H1 (cell line): ENCODE results near the gene SCGB3A1. TPM values are rescaled to one million over a fixed set of nuclear protein-coding genes. Genes with fewer than 3 reads are reported as not detected.

ENCODE experiments used
- CTCF ChIA-PET: fragments of 300-600 bp; sonication (Branson Sonifier 250); formaldehyde crosslinking; loops from one replicate; lab custom pipeline; 2021; ENCODE audit not compliant: partially characterized antibody; lab: Charles Lee
- POLR2A ChIA-PET: fragments of 300-600 bp; sonication (Branson Sonifier 250); formaldehyde crosslinking; loops from one replicate; lab custom pipeline; 2021; ENCODE audit warnings: inconsistent platforms; ENCODE audit not compliant: partially characterized antibody; lab: Charles Lee
- DNase-seq, 2 experiments: peaks; one replicate each; pipeline versions ENCODE4 v3.0.0 to v3.0.0-alpha.2; 2010 to 2022; ENCODE audit warnings: low spot score in 2 of 2, low read depth in 1 of 2, mixed read lengths in 1 of 2
- FAIRE-seq: peaks from 2 replicates; lab custom pipeline; 2011; peaks lifted over from hg19 to GRCh38; lab: Jason Lieb, UNC
- H2AFZ ChIP-seq: 2 replicates; pipeline ENCODE4 v1.8.1; 2012; ENCODE audit warnings: low read length, inconsistent platforms
- H2AK5ac ChIP-seq: 2 replicates; pipeline ENCODE4 v1.6.1; 2013; ENCODE audit warnings: low read depth, low read length
- H2BK120ac ChIP-seq: replicated peaks from 2 replicates; pipeline ENCODE3; 2013; ENCODE audit warnings: low read depth, low read length, inconsistent platforms
- H2BK12ac ChIP-seq: 2 replicates; pipeline ENCODE4 v1.6.1; 2013; ENCODE audit warnings: low read depth, low read length
- H2BK15ac ChIP-seq: 2 replicates; pipeline ENCODE4 v1.6.1; 2013; ENCODE audit warnings: low read length
- H2BK20ac ChIP-seq: 2 replicates; pipeline ENCODE4 v1.6.1; 2013; ENCODE audit warnings: low read length
- H2BK5ac ChIP-seq: 2 replicates; pipeline ENCODE4 v1.6.1; 2013; ENCODE audit warnings: low read depth, low read length
- H3K14ac ChIP-seq: 2 replicates; pipeline ENCODE4 v1.6.1; 2013; ENCODE audit warnings: inconsistent platforms; ENCODE audit not compliant: insufficient read length
- H3K18ac ChIP-seq: 2 replicates; pipeline ENCODE4 v1.6.1; 2013; ENCODE audit warnings: low read length; ENCODE audit errors: extremely low read depth
- H3K23ac ChIP-seq: 2 replicates; pipeline ENCODE4 v1.6.1; 2013; ENCODE audit warnings: inconsistent platforms; ENCODE audit not compliant: insufficient read length
- H3K23me2 ChIP-seq: 2 replicates; pipeline ENCODE4 v1.6.1; 2013; ENCODE audit warnings: low read depth, low read length
- H3K27ac ChIP-seq: 2 replicates; pipeline ENCODE4 v1.6.1; 2011; ENCODE audit warnings: low read depth, low read length, inconsistent platforms
- H3K27me3 ChIP-seq, 4 experiments: replicated peaks in 1 of 4; 1 replicate in 1 of 4; 2 replicates in 3 of 4; pipeline versions ENCODE4 v1.6.1 to v1.8.1; 2011 to 2013; ENCODE audit warnings: low read length in 3 of 4, mild to moderate bottlenecking in 3 of 4, inconsistent platforms in 2 of 4, mixed read lengths in 2 of 4, moderate library complexity in 1 of 4; ENCODE audit not compliant: control insufficient read depth in 3 of 4, insufficient read depth in 3 of 4; ENCODE audit errors: extremely low read depth in 1 of 4
- H3K36me3 ChIP-seq, 4 experiments: 2 replicates each; pipeline versions ENCODE4 v1.6.1 to v1.8.1; 2011 to 2013; ENCODE audit warnings: mild to moderate bottlenecking in 4 of 4, low read length in 3 of 4, moderate library complexity in 2 of 4, control low read depth in 1 of 4, inconsistent platforms in 1 of 4; ENCODE audit not compliant: insufficient read depth in 4 of 4, control insufficient read depth in 2 of 4
- H3K4ac ChIP-seq: replicated peaks from 2 replicates; pipeline ENCODE3; 2013; ENCODE audit warnings: low read length, low read depth, mixed read lengths, inconsistent platforms; ENCODE audit not compliant: insufficient read length
- H3K4me1 ChIP-seq, 4 experiments: replicated peaks in 1 of 4; 1 replicate in 1 of 4; 2 replicates in 3 of 4; pipeline versions ENCODE4 v1.6.1 to v1.8.1; 2011 to 2013; ENCODE audit warnings: low read length in 3 of 4, inconsistent platforms in 2 of 4, mixed read lengths in 1 of 4; ENCODE audit not compliant: insufficient read depth in 4 of 4, control insufficient read depth in 3 of 4
- H3K4me2 ChIP-seq, 2 experiments: 2 replicates each; pipeline versions ENCODE4 v1.6.1 to v1.8.1; 2011 to 2013; ENCODE audit warnings: low read depth in 2 of 2, low read length in 2 of 2, control low read depth in 1 of 2, inconsistent platforms in 1 of 2, mild to moderate bottlenecking in 1 of 2; ENCODE audit not compliant: insufficient read depth in 1 of 2
- H3K4me3 ChIP-seq, 4 experiments: fragments of 200-600, 300-600 bp in 1 of 4; sonication (generic), shearing (Covaris generic), sonication (Bioruptor Twin) in 1 of 4; 2 replicates each; pipeline versions ENCODE4 v1.5.1 to v1.8.1; 2011 to 2016; ENCODE audit warnings: low read length in 4 of 4, low read depth in 3 of 4, control low read depth in 2 of 4, inconsistent platforms in 2 of 4, mild to moderate bottlenecking in 2 of 4, mixed read lengths in 1 of 4, moderate library complexity in 1 of 4; ENCODE audit not compliant: insufficient read depth in 2 of 4; ENCODE audit errors: extremely low read depth in 1 of 4
- H3K56ac ChIP-seq: replicated peaks from 2 replicates; pipeline ENCODE3; 2013; ENCODE audit warnings: low read depth, mild to moderate bottlenecking, mixed read lengths, low read length, inconsistent platforms; ENCODE audit not compliant: insufficient read length
- H3K79me1 ChIP-seq: 2 replicates; pipeline ENCODE4 v1.6.1; 2013; ENCODE audit warnings: low read depth, low read length, control low read depth
- H3K79me2 ChIP-seq, 2 experiments: 2 replicates each; pipeline versions ENCODE4 v1.6.1 to v1.8.1; 2012 to 2013; ENCODE audit warnings: low read length in 2 of 2, mild to moderate bottlenecking in 2 of 2, inconsistent platforms in 1 of 2; ENCODE audit not compliant: insufficient read depth in 2 of 2, control insufficient read depth in 1 of 2
- H3K9ac ChIP-seq, 4 experiments: replicated peaks in 1 of 4; 1 replicate in 1 of 4; 2 replicates in 3 of 4; pipeline versions ENCODE4 v1.6.1 to v1.8.1; 2011 to 2013; ENCODE audit warnings: low read depth in 3 of 4, low read length in 3 of 4, control low read depth in 2 of 4, mild to moderate bottlenecking in 2 of 4, moderate library complexity in 2 of 4, inconsistent platforms in 1 of 4; ENCODE audit errors: extremely low read depth in 1 of 4
- H3K9me3 ChIP-seq, 2 experiments: 2 replicates each; pipeline versions ENCODE4 v1.6.1 to v1.8.1; 2012 to 2013; ENCODE audit warnings: mild to moderate bottlenecking in 2 of 2, moderate library complexity in 2 of 2, control low read depth in 1 of 2, inconsistent platforms in 1 of 2, low read depth in 1 of 2, low read length in 1 of 2, mixed read lengths in 1 of 2; ENCODE audit not compliant: insufficient read depth in 2 of 2
- H4K20me1 ChIP-seq, 2 experiments: replicated peaks in 1 of 2; 2 replicates each; pipeline versions ENCODE3 to v1.8.1; 2011 to 2013; ENCODE audit warnings: inconsistent platforms in 2 of 2, low read length in 2 of 2, mild to moderate bottlenecking in 1 of 2; ENCODE audit not compliant: insufficient read depth in 2 of 2, control insufficient read depth in 1 of 2
- H4K5ac ChIP-seq: 2 replicates; pipeline ENCODE4 v1.6.1; 2013; ENCODE audit warnings: low read length, low read depth, mixed read lengths, inconsistent platforms; ENCODE audit not compliant: insufficient read length
- H4K8ac ChIP-seq: 2 replicates; pipeline ENCODE4 v1.8.0; 2013; ENCODE audit warnings: mild to moderate bottlenecking, moderate library complexity, low read length, inconsistent platforms; ENCODE audit not compliant: insufficient read depth; ENCODE audit errors: extremely low read depth
- H4K91ac ChIP-seq: replicated peaks from 2 replicates; pipeline ENCODE3; 2013; ENCODE audit warnings: low read length, mixed read lengths, inconsistent platforms; ENCODE audit not compliant: insufficient read length
- CBX8 ChIP-seq: fragments of 300-800, 300-1000 bp; sonication (generic); IDR thresholded peaks from 2 replicates; pipeline ENCODE4 v1.7.1; 2016; ENCODE audit warnings: low read depth, low read length, borderline replicate concordance
- CEBPB ChIP-seq: IDR thresholded peaks from 2 replicates; pipeline ENCODE4 v1.6.1; 2012; ENCODE audit warnings: low read depth, low read length
- POU5F1 ChIP-seq: IDR thresholded peaks from 2 replicates; pipeline ENCODE4 v1.6.1; 2011; ENCODE audit warnings: low read depth, mild to moderate bottlenecking, low read length, moderate library complexity
- RNF2 ChIP-seq: fragments of 200-900, 300-1000 bp; sonication (generic); IDR thresholded peaks from 2 replicates; pipeline ENCODE4 v1.7.1; 2016; ENCODE audit warnings: borderline replicate concordance, low read depth, mild to moderate bottlenecking, antibody characterized with exemption, low read length; ENCODE audit not compliant: poor library complexity, severe bottlenecking; ENCODE audit errors: missing control alignments
- YY1 ChIP-seq: IDR thresholded peaks from 2 replicates; pipeline ENCODE4 v1.6.1; 2011; ENCODE audit warnings: low read depth, mild to moderate bottlenecking, low read length
- WGBS, 2 experiments: shearing (Covaris generic) in 1 of 2; methylation state at CpG; one replicate each; pipeline versions ENCODE4 v1.1.6 to v1.1.7; 2013 to 2015; ENCODE audit warnings: low lambda C conversion rate in 2 of 2, mixed read lengths in 2 of 2, inconsistent platforms in 1 of 2, low coverage in 1 of 2, missing lambda C conversion rate in 1 of 2; ENCODE audit not compliant: insufficient replicate concordance in 2 of 2, insufficient coverage in 1 of 2, insufficient read length in 1 of 2; ENCODE audit errors: extremely low coverage in 1 of 2, missing lambda C conversion rate in 1 of 2; 5-methylcytosine and 5-hydroxymethylcytosine counted together
- polyA plus RNA-seq, 7 experiments: library from polyadenylated mRNA; depleted of rRNA in 3 of 7; stranded (reverse) in 5 of 7; unstranded in 2 of 7; fragments of >200 nt in 5 of 7; fragments of 200-250 nt in 2 of 7; gene quantifications; 1 replicate in 5 of 7; 2 replicates in 1 of 7; 4 replicates in 1 of 7; pipeline versions ENCODE4 v1.2.1 to v1.2.3, GENCODE V29; 2011 to 2013; ENCODE audit warnings: missing spikeins in 2 of 7, mixed read lengths in 2 of 7
- total RNA-seq: library from RNA; stranded (reverse); fragmentation: NEBNext Ultra II Directional; extraction: Animal tissue kit (Norgen Biotek cat#: 25700); gene quantifications from 2 replicates; pipeline ENCODE4 v1.2.1, GENCODE V29; 2021
- TF ChIP-seq, protein P1 (sequence below): IDR thresholded peaks from 2 replicates; pipeline ENCODE4 v1.6.1; 2011; ENCODE audit warnings: low read depth, mild to moderate bottlenecking, low read length; ENCODE audit not compliant: insufficient read depth

The SCGB3A1 gene
- total and polyA plus RNA-seq, 2 of the 8 experiments (the other 6 are each of a cell fraction or from before 2014, with no cell fraction given) = 0.20 TPM; not detected in 1

DNA sequence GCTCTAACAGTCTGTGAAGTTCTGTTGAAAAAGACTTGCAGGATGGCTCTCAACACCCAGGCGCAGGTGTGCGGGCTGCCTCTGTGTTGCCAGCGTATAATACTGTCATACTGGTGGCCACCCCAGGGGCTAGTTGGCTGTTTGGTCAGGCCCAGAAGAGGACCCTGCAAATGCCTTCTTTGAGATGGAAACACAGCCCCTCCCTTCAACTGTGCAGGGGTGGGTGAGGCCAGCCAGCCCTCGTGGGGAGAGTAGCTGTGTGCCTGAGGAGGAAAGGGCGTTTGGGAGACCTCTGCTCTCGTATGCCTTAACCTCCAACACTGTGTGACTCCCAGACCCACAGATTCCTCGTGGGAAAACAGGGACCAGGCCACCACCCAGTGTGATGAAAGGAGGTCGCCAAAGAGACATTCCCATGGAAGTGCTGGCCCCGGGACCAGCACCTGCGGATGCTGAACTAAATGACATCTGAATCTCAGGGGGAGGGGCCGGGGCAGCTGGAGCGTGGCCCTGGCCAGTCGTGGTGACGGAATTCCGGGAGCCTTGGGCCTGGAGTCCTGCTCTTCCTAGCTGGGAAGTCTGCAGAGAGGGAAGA lies 11.3 kb upstream of the SCGB3A1 start:
- H3K56ac ChIP-seq = no peak overlapping the region
- no peak overlapping the region for H3K23ac ChIP-seq
- H3K4me3 ChIP-seq = no peak overlapping the region
- H4K91ac ChIP-seq = no peak overlapping the region
- WGBS, 2 experiments = 88% methylated on average over 14 of the region's 15 CpGs; no CpG with 5 or more reads in 1 of the 2 experiments
- no peak overlapping the region for H3K9ac ChIP-seq
- H3K14ac ChIP-seq = no peak overlapping the region
- H3K79me2 ChIP-seq = no peaks in the 10 kb centered on the region
- no peak overlapping the region for H2AK5ac ChIP-seq
- no peaks in the 10 kb centered on the region for H3K9me3 ChIP-seq
- H3K4me1 ChIP-seq = no peaks in the 10 kb centered on the region; a peak in 2 of 7 replicates
- POLR2A ChIA-PET = interaction anchor here (1.0 to 2.7 kb wide), 3 partner anchors 17 to 312 kb away, joined by 3 to 6 read pairs (median 3); no protein-coding TSS in a partner anchor
- no peak overlapping the region for H2BK5ac ChIP-seq
- CTCF ChIA-PET = interaction anchor here (1.5 to 2.6 kb wide), 3 partner anchors 7 to 38 kb away, joined by 3 to 14 read pairs (median 4); no protein-coding TSS in a partner anchor
- no peak overlapping the region for H2BK15ac ChIP-seq
- H3K27ac ChIP-seq = no peak overlapping the region
- H3K4me2 ChIP-seq = no peak overlapping the region
- H2AFZ ChIP-seq = no peak overlapping the region
- H4K5ac ChIP-seq = no peak overlapping the region
- H2BK120ac ChIP-seq = no peak overlapping the region
- no peaks in the 10 kb centered on the region for H3K36me3 ChIP-seq
- no peak overlapping the region for H3K4ac ChIP-seq
- H3K18ac ChIP-seq = no peak overlapping the region
- no peaks in the 10 kb centered on the region for H4K20me1 ChIP-seq
- FAIRE-seq = no peak
- H3K27me3 ChIP-seq = peaks cover 0 to 1% (median 0%) of the 10 kb centered on the region in 4 experiments; a peak in 1 of 7 replicates
- no peak overlapping the region; the same call in 1 of the 2 replicates for H4K8ac ChIP-seq
- no peaks in the 10 kb centered on the region for H3K79me1 ChIP-seq
- H2BK20ac ChIP-seq = no peak overlapping the region
- H2BK12ac ChIP-seq = no peak overlapping the region
- TF ChIP-seq, protein P1, sequence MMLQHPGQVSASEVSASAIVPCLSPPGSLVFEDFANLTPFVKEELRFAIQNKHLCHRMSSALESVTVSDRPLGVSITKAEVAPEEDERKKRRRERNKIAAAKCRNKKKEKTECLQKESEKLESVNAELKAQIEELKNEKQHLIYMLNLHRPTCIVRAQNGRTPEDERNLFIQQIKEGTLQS = no peak
- no peak for TF ChIP-seq POU5F1
- TF ChIP-seq RNF2 = no peak
- no peak for TF ChIP-seq YY1
- no peak for TF ChIP-seq CEBPB
- no peak for TF ChIP-seq CBX8
- no peaks in the 10 kb centered on the region for H3K23me2 ChIP-seq
- DNase-seq = no peak
